GM13977 (cell line): Measurements from ENCODE around the gene SRBD1.

Source experiments
- DNase-seq: peaks from one replicate; pipeline ENCODE4 v3.0.0; 2012; ENCODE audit warnings: low spot score
- CTCF ChIP-seq: IDR thresholded peaks from 2 replicates; pipeline ENCODE4 v1.5.1; 2012; ENCODE audit warnings: mild to moderate bottlenecking, control low read depth; ENCODE audit not compliant: insufficient read depth; ENCODE audit errors: extremely low read depth, missing control alignments
- in situ Hi-C: fragments of 300-500 bp; cut with MboI; formaldehyde crosslinking; loops from one replicate; pipeline ENCODE4 v1.12.0; 2022; ENCODE audit warnings: low sequenced_read_pairs, low pct_unique_long_range_greater_than_20kb, mixed read lengths, inconsistent platforms; ENCODE audit not compliant: unreplicated experiment

The SRBD1 gene

GRCh38 chr2:45634223-45634622 is 23.2 kb upstream of the SRBD1 start:
- TF ChIP-seq CTCF, result no peak
- no peak for DNase-seq
- in situ Hi-C loops, result no loop called here

GRCh38 chr2:45631955-45632354 is 20.9 kb upstream of the SRBD1 start:
- DNase-seq, result no peak
- TF ChIP-seq CTCF, result no peak
- in situ Hi-C loops, result no loop called here

GRCh38 chr2:45631319-45631718 is 20.3 kb upstream of the SRBD1 start:
- in situ Hi-C loops, result no loop called here
- TF ChIP-seq CTCF, result no peak
- no peak for DNase-seq

GRCh38 chr2:45629971-45630370 is 18.9 kb upstream of the SRBD1 start:
- no peak for DNase-seq
- in situ Hi-C loops, result no loop called here
- TF ChIP-seq CTCF, result no peak

- in situ Hi-C loops, result no loop called here
- DNase-seq, result no peak
- TF ChIP-seq CTCF, result no peak
Observed at GRCh38 chr2:45627911-45628310, 16.8 kb upstream of the SRBD1 start.

GRCh38 chr2:45626387-45627221 is 15.5 kb upstream of the SRBD1 start:
- DNase-seq, result no peak
- TF ChIP-seq CTCF, result no peak
- in situ Hi-C loops, result no loop called here

GRCh38 chr2:45625824-45626223 is 14.8 kb upstream of the SRBD1 start:
- in situ Hi-C loops, result no loop called here
- TF ChIP-seq CTCF, result no peak
- DNase-seq, result no peak
